ENCODE results near the gene AOC3. TPM values are rescaled to one million over a fixed set of nuclear protein-coding genes. Genes with fewer than 3 reads are reported as not detected.
A peak's percentile ranks its signal among the peaks of the same experiment; 100 is the strongest.
"Not testable (repeated sequence)": the region's sequence is repeated elsewhere in the genome, so short reads cannot be mapped to it uniquely, and the experiment has no call there.

The AOC3 gene
- total and polyA plus RNA-seq, 8 donors, result 6.2 to 67.9 (median 33.5) TPM

GRCh38 chr17:42894283-42895184 lies 43.5 kb downstream of the AOC3 start:
- Histone ChIP-seq H3K27ac (peak overlapping the region; percentile 67 to 84 (median 72)), H3K27me3 (no peaks in the 10 kb centered on the region), H3K36me3 (no peaks in the 10 kb centered on the region), H3K4me3 (peak overlapping the region in 1 of 4 donors; percentile 5), H3K9me3 (no peaks in the 10 kb centered on the region), H3K4me1 (peaks cover 35 to 55% (median 45%) of the 10 kb centered on the region in 4 donors)
- intact Hi-C loops (cut with DNase I; ENCODE audit: low total_unique reads), result no loop called here
- TF ChIP-seq EP300 (IDR thresholded peaks at IDR 0.05) (no peak), CTCF (IDR thresholded peaks at IDR 0.05) (no peak), POLR2AphosphoS5 (IDR thresholded peaks at IDR 0.05) (peak in 2 of 3 donors; percentile 38 to 52), POLR2A (IDR thresholded peaks at IDR 0.05) (no peak)
- peak; percentile 71 to 79 for DNase-seq
- 45 to 72% (median 54%) methylated on average over 12 of the region's 12 CpGs for WGBS, 5 donors

- no peaks in the 10 kb centered on the region for H3K9me3 ChIP-seq
- intact Hi-C loops (cut with DNase I; ENCODE audit: low total_unique reads), result no loop called here
- no peaks in the 10 kb centered on the region for H3K27me3 ChIP-seq
- peak overlapping the region; percentile 9 to 84 (median 70) for H3K27ac ChIP-seq
- H3K4me3 ChIP-seq, result peak overlapping the region in 1 of 4 donors; percentile 5
- TF ChIP-seq EP300 (IDR thresholded peaks at IDR 0.05) (no peak), POLR2A (IDR thresholded peaks at IDR 0.05) (no peak), POLR2AphosphoS5 (IDR thresholded peaks at IDR 0.05) (peak; percentile 35 to 81 (median 42))
- H3K4me1 ChIP-seq, result peaks cover 35 to 55% (median 45%) of the 10 kb centered on the region in 4 donors
- DNase-seq, result peak; percentile 46 to 72
- no peaks in the 10 kb centered on the region for H3K36me3 ChIP-seq
- 6 to 13% (median 8%) methylated on average over 2 of the region's 2 CpGs for WGBS, 5 donors
Measured at GRCh38 chr17:42895185-42895555, 44.2 kb downstream of the AOC3 start.

- Histone ChIP-seq H3K27me3 (no peaks in the 10 kb centered on the region), H3K27ac (peak overlapping the region in 3 of 5 donors; percentile 8 to 34 (median 30)), H3K9me3 (no peaks in the 10 kb centered on the region), H3K4me1 (peaks cover 25 to 39% (median 28%) of the 10 kb centered on the region in 4 donors), H3K36me3 (no peaks in the 10 kb centered on the region), H3K4me3 (no peak overlapping the region)
- WGBS, 5 donors, result 81 to 97% (median 88%) methylated on average over 6 to 7 of the region's 7 CpGs
- DNase-seq, result peak in 1 of 2 donors; percentile 65
- intact Hi-C loops (cut with DNase I; ENCODE audit: low total_unique reads), result no loop called here
- TF ChIP-seq CTCF (IDR thresholded peaks at IDR 0.05) (no peak), POLR2AphosphoS5 (IDR thresholded peaks at IDR 0.05) (no peak), POLR2A (IDR thresholded peaks at IDR 0.05) (no peak), EP300 (IDR thresholded peaks at IDR 0.05) (no peak)
Measured at GRCh38 chr17:42898147-42898811, 47.3 kb downstream of the AOC3 start.

- H3K27ac ChIP-seq; intact Hi-C loops (cut with DNase I; ENCODE audit: low total_unique reads): not testable (repeated sequence)
- WGBS, 5 donors, result 89 to 91% (median 90%) methylated on average over 3 of the region's 3 CpGs
Measured at GRCh38 chr17:42899981-42900380, 49.0 kb downstream of the AOC3 start.

More at GRCh38 chr17:42899981-42900380, 49.0 kb downstream of the AOC3 start:
- H3K4me1 ChIP-seq, result peaks cover 13 to 28% (median 14%) of the 10 kb centered on the region in 4 donors
- not testable (repeated sequence) for H3K27me3 ChIP-seq, H3K9me3 ChIP-seq, H3K36me3 ChIP-seq, H3K4me3 ChIP-seq, DNase-seq
